GM10266 (cell line): ENCODE data around the gene BCS1L.

ENCODE experiments used
- DNase-seq: peaks from one replicate; pipeline ENCODE4 v3.0.0; 2012; ENCODE audit errors: extremely low spot score
- TF ChIP-seq, protein P1 (sequence below): IDR thresholded peaks from 2 replicates; pipeline ENCODE4 v1.5.1; 2012; ENCODE audit warnings: mild to moderate bottlenecking, low read depth; ENCODE audit not compliant: control insufficient read depth, insufficient read depth; ENCODE audit errors: missing control alignments

BCS1L gene, protein sequence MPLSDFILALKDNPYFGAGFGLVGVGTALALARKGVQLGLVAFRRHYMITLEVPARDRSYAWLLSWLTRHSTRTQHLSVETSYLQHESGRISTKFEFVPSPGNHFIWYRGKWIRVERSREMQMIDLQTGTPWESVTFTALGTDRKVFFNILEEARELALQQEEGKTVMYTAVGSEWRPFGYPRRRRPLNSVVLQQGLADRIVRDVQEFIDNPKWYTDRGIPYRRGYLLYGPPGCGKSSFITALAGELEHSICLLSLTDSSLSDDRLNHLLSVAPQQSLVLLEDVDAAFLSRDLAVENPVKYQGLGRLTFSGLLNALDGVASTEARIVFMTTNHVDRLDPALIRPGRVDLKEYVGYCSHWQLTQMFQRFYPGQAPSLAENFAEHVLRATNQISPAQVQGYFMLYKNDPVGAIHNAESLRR

DNA sequence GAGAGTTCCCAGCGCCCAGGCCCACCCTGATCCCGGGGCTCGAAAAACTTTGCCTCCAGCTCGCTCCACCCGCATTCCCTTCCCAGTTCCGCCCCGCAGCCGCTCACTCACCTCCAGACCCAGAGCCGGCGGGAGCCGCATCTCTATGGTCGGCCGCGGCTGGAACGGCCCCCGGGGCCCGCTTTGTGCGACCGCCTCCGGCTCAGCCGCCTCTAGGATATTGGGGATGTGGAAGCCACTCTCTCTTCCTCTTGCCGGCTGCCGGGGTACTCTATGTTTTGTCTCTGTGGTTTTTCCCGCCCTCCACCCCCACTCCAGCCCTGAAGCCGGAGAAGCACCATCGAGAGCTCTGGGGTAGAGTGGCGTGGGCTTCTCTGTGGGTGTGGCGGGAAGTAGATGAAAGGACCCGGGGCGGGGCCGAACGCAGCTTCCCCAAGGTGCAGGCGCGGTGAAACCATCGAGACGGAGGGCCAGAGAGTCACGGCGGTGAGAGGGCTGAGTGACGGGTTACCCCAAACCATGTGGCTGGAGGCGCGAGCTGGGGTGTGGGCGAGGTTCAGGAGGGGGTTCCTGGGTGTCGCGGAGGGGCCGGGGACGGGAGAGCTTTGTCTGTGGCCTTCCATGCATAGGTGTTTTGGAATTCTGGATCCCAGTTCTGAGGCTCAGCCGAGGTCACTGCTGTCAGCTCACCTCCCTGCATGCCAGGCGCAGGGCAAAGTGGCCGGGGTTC is at the start of gene BCS1L, which contains the start of gene ZNF142:
TSS of gene BCS1L (plus strand) at position 426 of the 730 bp plus-strand sequence. CDS start 1,305 bp downstream, outside the sequence.
TSS of gene ZNF142 (minus strand) at position 366 of the 730 bp plus-strand sequence. CDS start 3,194 bp downstream, outside the sequence.
- TF ChIP-seq, protein P1, sequence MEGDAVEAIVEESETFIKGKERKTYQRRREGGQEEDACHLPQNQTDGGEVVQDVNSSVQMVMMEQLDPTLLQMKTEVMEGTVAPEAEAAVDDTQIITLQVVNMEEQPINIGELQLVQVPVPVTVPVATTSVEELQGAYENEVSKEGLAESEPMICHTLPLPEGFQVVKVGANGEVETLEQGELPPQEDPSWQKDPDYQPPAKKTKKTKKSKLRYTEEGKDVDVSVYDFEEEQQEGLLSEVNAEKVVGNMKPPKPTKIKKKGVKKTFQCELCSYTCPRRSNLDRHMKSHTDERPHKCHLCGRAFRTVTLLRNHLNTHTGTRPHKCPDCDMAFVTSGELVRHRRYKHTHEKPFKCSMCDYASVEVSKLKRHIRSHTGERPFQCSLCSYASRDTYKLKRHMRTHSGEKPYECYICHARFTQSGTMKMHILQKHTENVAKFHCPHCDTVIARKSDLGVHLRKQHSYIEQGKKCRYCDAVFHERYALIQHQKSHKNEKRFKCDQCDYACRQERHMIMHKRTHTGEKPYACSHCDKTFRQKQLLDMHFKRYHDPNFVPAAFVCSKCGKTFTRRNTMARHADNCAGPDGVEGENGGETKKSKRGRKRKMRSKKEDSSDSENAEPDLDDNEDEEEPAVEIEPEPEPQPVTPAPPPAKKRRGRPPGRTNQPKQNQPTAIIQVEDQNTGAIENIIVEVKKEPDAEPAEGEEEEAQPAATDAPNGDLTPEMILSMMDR: no peak
- peak; percentile 88 for DNase-seq

DNA sequence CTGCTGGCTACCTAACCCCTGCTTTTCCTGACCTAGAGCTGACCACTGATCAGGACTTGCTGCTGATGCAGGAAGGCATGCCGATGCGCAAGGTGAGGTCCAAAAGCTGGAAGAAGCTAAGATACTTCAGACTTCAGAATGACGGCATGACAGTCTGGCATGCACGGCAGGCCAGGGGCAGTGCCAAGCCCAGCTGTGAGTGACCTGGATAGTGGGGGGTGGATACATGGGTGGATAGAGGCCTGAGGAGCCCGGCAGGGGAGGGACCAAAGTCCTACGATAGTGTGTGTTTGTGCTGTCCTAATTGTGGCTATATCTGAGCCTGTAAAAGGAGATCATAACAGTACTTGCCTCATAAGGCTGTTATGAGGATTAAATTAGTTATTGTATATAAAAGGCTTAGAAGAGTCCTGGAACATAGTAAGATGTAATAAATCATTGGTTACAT is 43.6 kb upstream of the BCS1L start:
- DNase-seq: no peak

DNA sequence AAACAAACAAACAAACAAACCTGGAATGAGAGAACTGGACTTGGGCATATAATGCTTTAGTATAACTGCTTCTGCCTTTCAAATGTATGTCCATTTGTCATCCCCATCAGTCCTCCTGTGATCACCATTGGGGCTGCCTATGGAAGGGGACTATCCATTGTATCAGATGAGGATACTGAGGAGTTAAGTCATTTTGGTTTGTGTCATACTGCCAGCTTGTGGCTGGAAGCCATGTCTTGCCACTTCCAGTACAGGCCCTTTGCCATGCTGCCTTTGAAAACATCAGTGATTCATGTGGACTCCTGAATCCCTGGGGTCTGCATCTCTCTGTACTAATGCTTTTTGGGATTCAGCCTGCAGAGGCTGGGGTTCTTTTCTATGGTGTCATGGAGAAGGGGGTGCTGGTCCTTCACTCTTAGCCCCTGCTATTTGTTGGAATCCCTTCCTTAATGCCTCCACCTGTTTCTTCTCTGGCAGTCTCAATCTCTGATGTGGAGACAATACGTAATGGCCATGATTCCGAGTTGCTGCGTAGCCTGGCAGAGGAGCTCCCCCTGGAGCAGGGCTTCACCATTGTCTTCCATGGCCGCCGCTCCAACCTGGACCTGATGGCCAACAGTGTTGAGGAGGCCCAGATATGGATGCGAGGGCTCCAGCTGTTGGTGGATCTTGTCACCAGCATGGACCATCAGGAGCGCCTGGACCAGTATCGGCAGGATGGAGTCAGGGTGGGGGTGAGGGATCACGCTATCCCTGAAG is 41.2 kb upstream of the BCS1L start:
- TF ChIP-seq, protein P1: peak; percentile 16
- DNase-seq: no peak

More for the DNA sequence above, 43.6 kb upstream of the BCS1L start:
- TF ChIP-seq, protein P1: no peak

DNA sequence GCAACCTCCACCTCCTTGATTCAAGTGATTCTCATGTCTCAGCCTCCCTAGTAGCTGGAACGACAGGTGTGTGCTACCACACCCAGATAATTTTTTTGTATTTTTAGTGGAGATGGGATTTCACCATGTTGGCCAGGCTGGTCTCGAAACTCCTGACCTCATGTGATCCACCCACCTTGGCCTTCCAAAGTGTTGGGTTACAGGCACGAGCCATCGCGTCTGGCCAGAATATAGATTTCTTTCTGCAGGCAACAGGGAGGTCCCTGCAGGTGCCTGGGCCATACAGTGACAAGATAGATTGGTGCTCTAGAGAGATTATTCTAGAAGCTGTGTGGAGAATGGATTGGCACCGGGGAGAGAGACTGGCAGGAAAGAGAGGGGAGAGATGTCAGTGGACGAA is 38.5 kb upstream of the BCS1L start:
- no peak for DNase-seq
- TF ChIP-seq, protein P1: no peak

DNA sequence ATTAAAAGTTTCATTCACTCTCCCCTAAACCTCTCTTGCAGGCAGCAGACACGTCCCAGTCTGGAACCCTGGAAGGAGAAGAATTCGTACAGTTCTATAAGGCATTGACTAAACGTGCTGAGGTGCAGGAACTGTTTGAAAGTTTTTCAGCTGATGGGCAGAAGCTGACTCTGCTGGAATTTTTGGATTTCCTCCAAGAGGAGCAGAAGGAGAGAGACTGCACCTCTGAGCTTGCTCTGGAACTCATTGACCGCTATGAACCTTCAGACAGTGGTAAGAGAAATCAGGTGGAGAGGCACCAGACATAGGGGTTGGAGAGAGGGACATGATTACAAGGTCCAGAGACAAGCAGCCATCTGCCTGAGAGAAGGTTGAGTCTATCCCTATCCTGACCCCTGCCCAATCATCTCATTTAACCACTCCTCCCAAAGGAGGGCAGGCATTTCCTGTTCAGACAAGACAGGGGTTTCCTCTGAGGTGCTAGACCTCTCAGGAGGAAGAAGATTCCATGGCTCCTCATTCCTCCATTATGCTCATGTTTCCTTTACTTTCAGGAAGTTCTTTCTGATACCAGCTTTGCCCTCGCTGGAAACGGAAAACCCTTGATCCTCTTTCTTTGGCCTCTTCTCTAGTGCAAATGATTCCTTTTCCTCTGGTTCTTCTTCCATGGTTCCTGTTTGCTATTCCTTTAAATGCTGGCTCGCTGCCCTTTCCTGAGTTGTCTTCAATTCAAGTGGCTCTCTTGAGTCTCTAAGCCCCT is 36.7 kb upstream of the BCS1L start:
- TF ChIP-seq, protein P1: no peak
- no peak for DNase-seq

DNA sequence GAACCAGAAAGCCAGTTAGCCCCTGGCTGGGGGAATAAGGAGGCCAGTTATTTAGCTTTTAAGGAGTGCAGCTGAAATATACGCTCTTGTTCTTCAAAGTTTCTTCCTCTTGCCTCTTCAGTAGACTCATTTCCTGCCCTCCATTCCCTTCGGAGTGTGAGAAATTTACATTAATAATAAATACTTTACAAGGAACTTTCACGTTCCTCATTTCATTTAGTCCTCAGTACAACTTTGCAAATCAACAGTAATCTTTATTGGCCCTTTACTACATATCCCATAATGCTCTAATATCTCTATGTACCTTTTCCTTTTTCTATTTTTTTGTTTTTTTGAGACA is 36.1 kb upstream of the BCS1L start:
- TF ChIP-seq, protein P1: no peak
- DNase-seq: no peak
